K562 (cell line): ENCODE measurements around the gene KRT77. TPM values are rescaled to one million over a fixed set of nuclear protein-coding genes. Genes with fewer than 3 reads are reported as not detected.

Experiments
- ATAC-seq: fragments of 200-7000 bp; cut with Tn5 transposase; 3 replicates; pipeline ENCODE4 v1.9.1; 2020; ENCODE audit warnings: moderate library complexity
- BruUV-seq: library from RNA; stranded (reverse); fragments of 400-500 nt; replicated peaks from 2 replicates; lab custom pipeline; 2021; lab: Mats Ljungman, UMichigan
- CTCF ChIA-PET: fragments of 300-600 bp; formaldehyde crosslinking; extraction: SDS; loops from one replicate; lab custom pipeline; 2021; ENCODE audit warnings: low intra/inter-chr PET ratio; lab: Yijun Ruan, JAX
- POLR2A ChIA-PET: fragments of 300-600, 350-650 bp; sonication (Branson Sonifier 250); formaldehyde crosslinking; extraction: SDS; loops from one replicate; lab custom pipeline; 2021; ENCODE audit warnings: antibody characterized with exemption, inconsistent platforms; lab: Yijun Ruan, JAX
- DNase-seq, 4 experiments: peaks; one replicate each; pipeline versions ENCODE4 v3.0.0 to v3.0.0-alpha.2; 2011 to 2018; ENCODE audit warnings: low spot score in 3 of 4, mixed read lengths in 3 of 4; ENCODE audit errors: extremely low read depth in 1 of 4
- FAIRE-seq: peaks from 2 replicates; lab custom pipeline; 2011; peaks lifted over from hg19 to GRCh38; lab: Jason Lieb, UNC
- H2AFZ ChIP-seq: 2 replicates; pipeline ENCODE4 v1.6.0; 2011; ENCODE audit warnings: low read depth, low read length, control low read depth, inconsistent platforms
- H3K27ac ChIP-seq: fragments of 200-600 bp; 3 replicates; pipeline ENCODE4 v1.8.0; 2011; ENCODE audit warnings: low read depth, mild to moderate bottlenecking, control low read depth, inconsistent platforms, low read length, moderate library complexity, mixed read lengths; ENCODE audit errors: extremely low read depth
- H3K27me3 ChIP-seq, 2 experiments: fragments of 300-600 bp in 1 of 2; 2 replicates in 1 of 2; 3 replicates in 1 of 2; pipeline versions ENCODE4 v1.6.0 to v1.8.0; 2011; ENCODE audit warnings: inconsistent platforms in 2 of 2, low read length in 2 of 2, mild to moderate bottlenecking in 1 of 2, mixed read lengths in 1 of 2, moderate library complexity in 1 of 2; ENCODE audit not compliant: control insufficient read depth in 2 of 2, insufficient read depth in 2 of 2
- H3K36me3 ChIP-seq: fragments of 300-600 bp; 3 replicates; pipeline ENCODE4 v1.8.0; 2011; ENCODE audit warnings: mild to moderate bottlenecking, low read length, inconsistent platforms; ENCODE audit not compliant: control insufficient read depth, insufficient read depth
- H3K4me1 ChIP-seq, 2 experiments: fragments of 200-600 bp in 1 of 2; replicated peaks in 1 of 2; 2 replicates in 1 of 2; 3 replicates in 1 of 2; pipeline versions ENCODE4 v1.5.1 to v1.8.0; 2011; ENCODE audit warnings: inconsistent platforms in 2 of 2, low read length in 2 of 2, mild to moderate bottlenecking in 1 of 2, mixed read lengths in 1 of 2, moderate library complexity in 1 of 2; ENCODE audit not compliant: control insufficient read depth in 2 of 2, insufficient read depth in 2 of 2
- H3K4me2 ChIP-seq: 2 replicates; pipeline ENCODE4 v1.6.1; 2011; ENCODE audit warnings: low read length, control low read depth, inconsistent platforms, mixed read lengths; ENCODE audit not compliant: insufficient read depth
- H3K4me3 ChIP-seq: fragments of 200-600 bp; sonication (generic), shearing (Covaris generic); 2 replicates; pipeline ENCODE4 v1.5.1; 2016; ENCODE audit warnings: control low read depth, inconsistent platforms
- H3K79me2 ChIP-seq: fragments of 200-600 bp; 3 replicates; pipeline ENCODE4 v1.8.0; 2011; ENCODE audit warnings: low read length, inconsistent platforms; ENCODE audit not compliant: control insufficient read depth, insufficient read depth
- H3K9ac ChIP-seq, 2 experiments: 2 replicates each; pipeline versions ENCODE4 v1.6.0 to v1.6.1; 2011; ENCODE audit warnings: low read depth in 2 of 2, low read length in 2 of 2, control low read depth in 1 of 2, inconsistent platforms in 1 of 2, mild to moderate bottlenecking in 1 of 2, mixed read lengths in 1 of 2; ENCODE audit not compliant: insufficient read depth in 1 of 2
- H3K9me1 ChIP-seq: one replicate; pipeline ENCODE4 v1.6.0; 2011; ENCODE audit warnings: inconsistent platforms, mild to moderate bottlenecking, low read length, moderate library complexity; ENCODE audit not compliant: control insufficient read depth, insufficient read depth
- H3K9me3 ChIP-seq: replicated peaks from 2 replicates; pipeline ENCODE4 v1.5.1; 2011; ENCODE audit warnings: low read depth, low read length, inconsistent platforms; ENCODE audit not compliant: control insufficient read depth, insufficient read depth
- H4K20me1 ChIP-seq: replicated peaks from 2 replicates; pipeline ENCODE4 v1.6.1; 2011; ENCODE audit warnings: low read length, inconsistent platforms, mixed read lengths; ENCODE audit not compliant: control insufficient read depth, insufficient read depth
- E4F1 ChIP-seq: fragments of 250-450 bp; sonication (Bioruptor Pico); IDR thresholded peaks from 2 replicates; pipeline ENCODE4 v1.5.0; 2021; ENCODE audit warnings: mild to moderate bottlenecking, borderline replicate concordance
- HNRNPUL1 ChIP-seq: fragments of 200-400 bp; formaldehyde crosslinking; IDR thresholded peaks from 2 replicates; pipeline ENCODE4 v1.6.1; 2017; ENCODE audit warnings: low read length
- KDM5B ChIP-seq: fragments of 200-600 bp; sonication (generic); IDR thresholded peaks from 2 replicates; pipeline ENCODE4 v1.6.1; 2012; ENCODE audit warnings: low read depth, mild to moderate bottlenecking, moderate library complexity, low read length, control low read depth, inconsistent platforms; ENCODE audit not compliant: insufficient replicate concordance
- RNF2 ChIP-seq: sonication (generic); IDR thresholded peaks from 2 replicates; pipeline ENCODE4 v1.6.1; 2016
- ZBTB49 ChIP-seq: sonication (generic); formaldehyde crosslinking; IDR thresholded peaks from 2 replicates; pipeline ENCODE4 v1.8.0; 2022; ENCODE audit warnings: missing genetic modification reagents, mild to moderate bottlenecking, borderline replicate concordance
- ZFP1 ChIP-seq: fragments of 450-650 bp; formaldehyde crosslinking; IDR thresholded peaks from 2 replicates; pipeline ENCODE4 v1.4.0; 2020; ENCODE audit warnings: mild to moderate bottlenecking, mixed read lengths
- WGBS: fragments of 100-300 bp; shearing (Covaris generic); methylation state at CpG from one replicate; pipeline ENCODE4 v1.1.6; 2016; ENCODE audit warnings: low coverage, mixed read lengths; ENCODE audit not compliant: insufficient coverage; ENCODE audit errors: missing lambda C conversion rate; 5-methylcytosine and 5-hydroxymethylcytosine counted together
- in situ Hi-C: fragments of 300-500 bp; cut with MboI; formaldehyde crosslinking; loops from 4 replicates; pipeline ENCODE4 v1.15.0; 2018; ENCODE audit warnings: inconsistent platforms, mixed read lengths
- intact Hi-C: fragments of 100-400 bp; cut with micrococcal nuclease; formaldehyde crosslinking; loops from 2 replicates; pipeline ENCODE4 v1.14.2; 2022
- polyA plus RNA-seq, 8 experiments: library from polyadenylated mRNA; depleted of rRNA in 4 of 8; stranded (reverse) in 5 of 8; unstranded in 3 of 8; fragments of >200 nt; fragmentation: Nextera tagmentation in 2 of 8; fragmentation: Illumina TruSeq in 1 of 8; extraction: Ambion mirVana in 2 of 8; extraction: Trizol in 1 of 8; gene quantifications; 2 replicates each; pipeline versions ENCODE4 v1.2.1 to v1.2.3, GENCODE V29; 2011 to 2014; ENCODE audit warnings: inconsistent platforms in 1 of 8, missing spikeins in 1 of 8
- total RNA-seq, 7 experiments: library from RNA; depleted of rRNA in 6 of 7; stranded (reverse); fragments of >200 nt in 6 of 7; fragmentation: Illumina TruSeq in 2 of 7; extraction: Trizol in 2 of 7; gene quantifications; 2 replicates each; pipeline versions ENCODE4 v1.2.1 to v1.2.3, GENCODE V29; 2011 to 2021; ENCODE audit warnings: low replicate concordance in 1 of 7

The KRT77 gene
- total and polyA plus RNA-seq, 9 of the 15 experiments (the other 6 are each of a cell fraction or from before 2014, with no cell fraction given), result not detected

- Histone ChIP-seq H3K4me3 (no peak overlapping the region), H2AFZ (no peak overlapping the region), H3K9ac (no peak overlapping the region), H3K36me3 (no peaks in the 10 kb centered on the region), H3K79me2 (no peaks in the 10 kb centered on the region), H3K4me2 (no peak overlapping the region), H3K9me1 (no peaks in the 10 kb centered on the region), H3K27ac (no peak overlapping the region), H3K9me3 (no peaks in the 10 kb centered on the region), H3K27me3 (peaks cover 0 to 11% of the 10 kb centered on the region in 2 experiments; a peak in 2 of 5 replicates), H4K20me1 (no peaks in the 10 kb centered on the region), H3K4me1 (peaks cover 0 to 6% of the 10 kb centered on the region in 2 experiments; a peak in 1 of 5 replicates)
- DNase-seq, result no peak
- ChIA-PET POLR2A (interaction anchor here (0.7 to 0.8 kb wide), 2 partner anchors 10 to 20 kb away, joined by 3 to 5 read pairs; no protein-coding TSS in a partner anchor), CTCF (no interaction called here)
- TF ChIP-seq ZBTB49 (CRISPR knock-in tag), result no peak
- no peak for TF ChIP-seq ZFP1
- no peak for TF ChIP-seq RNF2
- no peak for TF ChIP-seq E4F1 (CRISPR knock-in tag)
- no peak for TF ChIP-seq KDM5B
- TF ChIP-seq HNRNPUL1, result no peak
- intact Hi-C loops, result no loop called here
- no peak for FAIRE-seq
- in situ Hi-C loops, result no loop called here
- no TSS peak for BruUV-seq
- ATAC-seq, result no peak
- WGBS, result 21% methylated on average over 5 of the region's 5 CpGs
Observed at GRCh38 chr12:52673217-52673616, 30.1 kb downstream of the KRT77 start.
